Hematopoietic multipotent progenitor cell treated with erythropoietin and hydrocortisone succinate and interleukin-3 and kit ligand, for 8 days (in vitro differentiated cells): ENCODE results near the gene MGAT3.

Experiments used
- DNase-seq: peaks from one replicate; pipeline ENCODE4 v3.0.0-alpha.2; 2015

Gene MGAT3

GRCh38 chr22:39453765-39454378 lies 2.9 kb upstream of the MGAT3 start:
- no peak for DNase-seq

GRCh38 chr22:39454385-39454871 lies 2.4 kb upstream of the MGAT3 start:
- peak; percentile 95 for DNase-seq

GRCh38 chr22:39457198-39457555 lies 365 bp downstream of the MGAT3 start:
- no peak for DNase-seq

- DNase-seq: no peak
Measured at GRCh38 chr22:39457556-39458443, 988 bp downstream of the MGAT3 start.

GRCh38 chr22:39458444-39459083 lies 1.8 kb downstream of the MGAT3 start:
- DNase-seq: no peak

GRCh38 chr22:39459681-39460080 lies 2.9 kb downstream of the MGAT3 start:
- DNase-seq: no peak

GRCh38 chr22:39462443-39463221 lies 5.8 kb downstream of the MGAT3 start:
- peak; percentile 58 for DNase-seq

- no peak for DNase-seq
Measured at GRCh38 chr22:39463277-39463676, 6.5 kb downstream of the MGAT3 start.

- DNase-seq: no peak
Measured at GRCh38 chr22:39463931-39464390, 7.1 kb downstream of the MGAT3 start.

- no peak for DNase-seq
Measured at GRCh38 chr22:39466228-39467006, 9.6 kb downstream of the MGAT3 start.

- no peak for DNase-seq
Measured at GRCh38 chr22:39467390-39467895, 10.6 kb downstream of the MGAT3 start.

- DNase-seq: no peak
Measured at GRCh38 chr22:39468487-39469325, 11.9 kb downstream of the MGAT3 start.

- DNase-seq: no peak
Measured at GRCh38 chr22:39469326-39469680, 12.5 kb downstream of the MGAT3 start.

GRCh38 chr22:39469681-39470450 lies 13.1 kb downstream of the MGAT3 start:
- DNase-seq: no peak

GRCh38 chr22:39470451-39471291 lies 13.9 kb downstream of the MGAT3 start:
- no peak for DNase-seq

- DNase-seq: peak; percentile 68
Measured at GRCh38 chr22:39471381-39472141, 14.7 kb downstream of the MGAT3 start.

- DNase-seq: peak; percentile 97
Measured at GRCh38 chr22:39472570-39473556, 16.1 kb downstream of the MGAT3 start.
